Activated CD4-positive, alpha-beta T cell treated with anti-CD3 and anti-CD28 coated beads for 36 hours (primary cell): ENCODE data around the gene FN1. TPM values are rescaled to one million over a fixed set of nuclear protein-coding genes. Genes with fewer than 3 reads are reported as not detected.
A peak's percentile ranks its signal among the peaks of the same experiment; 100 is the strongest.

Experiments
- ATAC-seq: fragments of 200-7000 bp; cut with Tn5 transposase; one replicate; pipeline ENCODE4 v1.10.0; 2021; ENCODE audit warnings: mild to moderate bottlenecking, moderate library complexity
- CTCF ChIA-PET: fragments of 350-600 bp; sonication (Branson Sonifier 250); formaldehyde crosslinking; loops from one replicate; lab custom pipeline; 2021; ENCODE audit warnings: antibody characterized with exemption; lab: Charles Lee
- POLR2A ChIA-PET: fragments of 350-600 bp; sonication (Branson Sonifier 250); formaldehyde crosslinking; loops from one replicate; lab custom pipeline; 2021; ENCODE audit warnings: antibody characterized with exemption, inconsistent platforms; lab: Charles Lee
- DNase-seq: peaks from one replicate; pipeline ENCODE4 v3.0.0-alpha.2; 2020
- H3K27ac Mint-ChIP-seq: one replicate; pipeline ENCODE4 v1.8.0; 2021; ENCODE audit warnings: mixed read lengths
- H3K27me3 Mint-ChIP-seq: one replicate; pipeline ENCODE4 v1.8.0; 2021; ENCODE audit warnings: mixed read lengths
- H3K36me3 Mint-ChIP-seq: one replicate; pipeline ENCODE4 v1.8.0; 2021; ENCODE audit warnings: low read depth, mixed read lengths
- H3K4me1 Mint-ChIP-seq: one replicate; pipeline ENCODE4 v1.8.0; 2021; ENCODE audit warnings: mixed read lengths
- H3K4me3 Mint-ChIP-seq: one replicate; pipeline ENCODE4 v1.8.0; 2021; ENCODE audit warnings: mild to moderate bottlenecking, moderate library complexity, mixed read lengths
- H3K9me3 Mint-ChIP-seq: one replicate; pipeline ENCODE4 v1.8.0; 2021; ENCODE audit warnings: low read depth, mixed read lengths
- intact Hi-C, 2 experiments: fragments of 100-400 bp; cut with DNase I in 1 of 2; cut with micrococcal nuclease in 1 of 2; formaldehyde crosslinking; loops; one replicate each; pipeline versions ENCODE4 v1.14.2 to v1.15.1; 2022 to 2024; cut with DNase I, micrococcal nuclease
- total RNA-seq, 2 experiments: library from RNA; stranded (reverse); gene quantifications; one replicate each; pipeline ENCODE4 v1.2.3, GENCODE V29; 2021

FN1 gene
- total RNA-seq, 2 experiments from 2014 or later, result 0.59 to 0.70 TPM

DNA sequence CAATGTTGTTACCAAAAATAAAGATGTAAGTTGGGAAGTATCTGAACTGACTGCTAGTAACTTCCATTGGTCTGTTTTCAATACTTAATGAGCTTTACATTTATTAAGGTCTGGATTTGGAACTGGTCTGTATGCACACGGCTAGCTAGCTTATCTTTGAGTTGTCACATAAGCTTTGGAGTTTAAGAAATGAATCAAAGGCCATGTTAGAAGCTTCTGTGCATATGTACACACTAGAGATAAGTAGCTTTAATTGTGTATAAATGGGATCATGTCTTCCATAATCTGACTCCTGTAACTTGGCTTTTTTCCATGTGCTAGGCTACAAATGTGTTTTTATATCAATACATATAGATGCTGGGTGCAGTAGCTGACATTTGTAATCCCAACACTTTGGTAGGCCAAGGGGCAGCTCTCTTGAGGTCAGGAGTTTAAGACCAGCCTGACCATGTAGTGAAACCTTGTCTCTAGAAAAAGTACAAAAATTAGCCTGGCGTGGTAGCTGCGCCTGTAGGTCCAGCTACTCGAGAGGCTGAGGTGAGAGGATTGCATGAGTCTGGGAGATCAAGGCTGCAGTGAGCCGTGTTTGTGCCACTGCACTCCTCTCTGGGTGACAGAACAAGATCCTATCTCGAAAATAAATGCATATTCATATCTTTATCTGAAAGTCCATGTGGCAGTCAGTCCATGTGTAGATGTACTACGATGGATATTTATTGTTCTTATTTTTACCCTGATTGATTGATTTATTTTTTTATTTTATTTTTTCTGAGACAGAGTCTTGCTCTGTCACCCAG, 96.8 kb downstream of the FN1 start:
- no peaks in the 10 kb centered on the region for H3K27me3 Mint-ChIP-seq
- no peak overlapping the region for H3K4me3 Mint-ChIP-seq
- ATAC-seq (no peak), DNase-seq (no peak)
- H3K9me3 Mint-ChIP-seq, result no peaks in the 10 kb centered on the region
- H3K4me1 Mint-ChIP-seq, result no peaks in the 10 kb centered on the region
- ChIA-PET POLR2A (no interaction called here), CTCF (interaction anchor here (1.6 kb wide), 1 partner anchor 13 kb away, joined by 4 read pairs; no protein-coding TSS in a partner anchor)
- intact Hi-C loops, result no loop called here
- H3K36me3 Mint-ChIP-seq, result peaks cover 74% of the 10 kb centered on the region
- no peak overlapping the region for H3K27ac Mint-ChIP-seq

DNA sequence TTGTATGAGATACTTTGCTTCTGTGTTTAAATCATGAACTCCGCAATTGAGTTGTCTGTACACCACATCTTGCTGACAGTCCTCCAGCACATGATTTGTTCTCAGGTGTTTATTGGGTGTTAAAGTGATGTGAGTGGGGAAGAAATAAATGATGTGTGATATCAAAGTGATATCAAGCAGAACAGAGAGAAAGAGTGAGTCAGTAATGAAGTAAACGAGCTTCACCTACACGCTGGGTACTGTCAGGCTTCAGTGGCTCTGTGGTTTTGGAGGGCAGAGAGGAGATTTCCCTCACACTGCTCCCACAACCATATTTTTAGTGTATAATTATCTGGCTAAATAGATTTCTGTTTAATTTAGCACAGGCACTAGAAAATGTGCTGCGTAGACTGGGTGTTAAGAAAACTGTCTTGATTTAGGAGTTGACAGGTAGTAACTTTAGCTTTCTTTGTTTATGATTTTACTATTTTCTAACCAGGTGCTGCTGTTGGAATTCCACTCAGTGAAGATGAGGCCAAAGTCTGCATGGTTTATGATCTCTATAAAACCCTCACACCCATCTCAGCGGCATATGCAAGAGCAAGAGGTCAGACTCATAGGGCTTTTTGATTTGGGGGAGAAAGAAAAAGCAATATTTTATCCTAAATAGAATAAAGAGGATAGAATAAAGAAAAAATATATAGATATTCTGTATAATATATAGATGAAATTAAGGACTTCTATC, 102.8 kb downstream of the FN1 start:
- Mint-ChIP-seq H3K4me1 (peaks cover 22% of the 10 kb centered on the region), H3K36me3 (peaks cover 65% of the 10 kb centered on the region), H3K4me3 (no peak overlapping the region), H3K27me3 (no peaks in the 10 kb centered on the region), H3K27ac (no peak overlapping the region), H3K9me3 (no peaks in the 10 kb centered on the region)
- ChIA-PET POLR2A (no interaction called here), CTCF (interaction anchor here (1.2 kb wide), 1 partner anchor 12 kb away, joined by 4 read pairs; no protein-coding TSS in a partner anchor)
- ATAC-seq (no peak), DNase-seq (no peak)
- intact Hi-C loops, result no loop called here

DNA sequence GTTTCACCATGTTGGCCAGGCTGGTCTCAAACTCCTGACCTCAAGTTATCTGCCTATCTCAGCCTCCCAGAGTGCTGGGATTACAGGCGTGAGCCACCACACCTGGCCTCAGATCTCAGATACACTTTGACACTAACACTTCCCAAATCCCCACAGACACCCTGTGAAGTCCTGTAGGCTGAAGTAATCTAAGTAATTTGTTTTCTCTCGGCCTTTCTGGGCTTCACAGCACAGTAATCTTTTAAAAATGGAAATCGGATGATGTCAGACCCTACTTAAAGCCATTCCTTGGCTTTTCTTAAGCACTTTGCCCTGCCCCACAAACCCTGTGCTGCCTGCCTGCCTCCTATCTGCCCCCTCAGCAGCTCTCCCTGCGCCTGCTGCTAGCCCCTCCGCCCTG, 107.8 kb downstream of the FN1 start:
- peaks cover 43% of the 10 kb centered on the region for H3K4me1 Mint-ChIP-seq
- H3K4me3 Mint-ChIP-seq, result no peak overlapping the region
- no peaks in the 10 kb centered on the region for H3K9me3 Mint-ChIP-seq
- ATAC-seq, result no peak
- POLR2A ChIA-PET, result no interaction called here
- CTCF ChIA-PET, result interaction anchor here (0.5 kb wide), 1 partner anchor 925 kb away, joined by 3 read pairs; no protein-coding TSS in a partner anchor
- H3K36me3 Mint-ChIP-seq, result peaks cover 71% of the 10 kb centered on the region
- DNase-seq, result no peak
- H3K27me3 Mint-ChIP-seq, result no peaks in the 10 kb centered on the region
- H3K27ac Mint-ChIP-seq, result no peak overlapping the region
- intact Hi-C loops, result no loop called here

DNA sequence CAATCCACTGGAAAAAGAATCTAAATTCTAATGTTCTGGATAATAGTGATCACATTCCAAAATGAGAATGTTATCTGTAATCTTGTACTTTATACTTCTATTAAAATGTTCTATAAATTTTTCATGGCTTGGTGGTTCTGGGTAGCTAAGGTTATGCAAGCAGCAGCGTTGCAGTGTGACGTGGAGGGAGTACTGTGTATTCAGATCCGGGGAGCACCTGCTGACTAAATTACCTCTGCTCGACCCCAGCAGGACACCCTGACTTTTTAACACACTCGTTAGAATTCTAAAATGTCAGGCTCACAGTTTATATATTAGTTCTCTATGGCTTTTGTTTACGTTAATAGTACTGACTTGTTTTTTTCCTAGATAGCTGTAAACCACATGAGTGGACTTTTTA, 111.1 kb downstream of the FN1 start:
- Mint-ChIP-seq H3K27ac (no peak overlapping the region), H3K27me3 (no peaks in the 10 kb centered on the region)
- POLR2A ChIA-PET, result no interaction called here

DNA sequence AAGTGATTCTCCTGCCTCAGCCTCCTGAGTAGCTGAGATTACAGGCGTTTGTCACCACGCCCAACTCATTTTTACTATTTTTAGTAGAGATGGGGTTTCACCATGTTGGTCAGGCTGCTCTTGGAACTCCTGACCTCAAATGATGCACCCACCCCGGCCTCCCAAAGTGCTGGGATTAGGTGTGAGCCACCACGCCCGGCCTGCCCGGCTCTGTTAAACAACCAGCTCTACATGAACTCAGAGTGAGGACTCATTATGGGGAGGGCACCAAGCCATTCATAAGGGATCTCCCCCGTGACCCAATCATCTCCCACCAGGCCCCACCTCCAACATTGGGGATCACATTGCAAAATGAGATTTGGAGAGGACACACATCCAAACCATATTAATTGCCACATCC, 115.2 kb downstream of the FN1 start:
- H3K9me3 Mint-ChIP-seq, result no peaks in the 10 kb centered on the region
- H3K36me3 Mint-ChIP-seq, result peaks cover 60% of the 10 kb centered on the region
- ChIA-PET CTCF (interaction anchor here (0.9 kb wide), 1 partner anchor 10 kb away, joined by 4 read pairs; no protein-coding TSS in a partner anchor), POLR2A (no interaction called here)
- intact Hi-C loops, result no loop called here
- no peak overlapping the region for H3K4me3 Mint-ChIP-seq
- H3K4me1 Mint-ChIP-seq, result peaks cover 35% of the 10 kb centered on the region
- no peak overlapping the region for H3K27ac Mint-ChIP-seq
- H3K27me3 Mint-ChIP-seq, result no peaks in the 10 kb centered on the region
- ATAC-seq (no peak), DNase-seq (no peak)

More for the DNA sequence above, 111.1 kb downstream of the FN1 start:
- H3K9me3 Mint-ChIP-seq, result no peaks in the 10 kb centered on the region
- H3K36me3 Mint-ChIP-seq, result peaks cover 70% of the 10 kb centered on the region
- ATAC-seq (no peak), DNase-seq (no peak)
- H3K4me1 Mint-ChIP-seq, result peaks cover 37% of the 10 kb centered on the region
- intact Hi-C loops, result no loop called here
- H3K4me3 Mint-ChIP-seq, result no peak overlapping the region
- CTCF ChIA-PET, result interaction anchor here (0.7 to 1.1 kb wide), 2 partner anchors 18 to 109 kb away, joined by 3 to 5 read pairs; no protein-coding TSS in a partner anchor

DNA sequence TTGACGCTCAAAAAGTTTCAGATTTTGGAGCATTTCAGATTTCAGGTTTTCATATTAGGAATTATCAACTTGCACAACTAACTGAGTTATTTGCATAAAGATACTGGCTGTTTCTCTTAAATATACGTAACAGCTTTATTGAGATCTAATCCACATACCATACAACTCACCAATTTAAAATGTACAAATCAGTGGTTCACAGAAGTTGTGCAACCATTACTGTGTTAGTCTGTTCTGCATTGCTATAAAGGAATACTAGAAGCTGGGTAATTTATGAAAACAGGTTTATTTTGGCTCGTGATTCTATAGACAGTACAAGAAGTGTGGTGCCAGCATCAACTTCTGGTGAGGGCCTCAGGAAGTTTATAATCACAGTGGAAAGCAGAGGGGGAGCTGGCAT, 115.8 kb downstream of the FN1 start:
- no peak overlapping the region for H3K27ac Mint-ChIP-seq

DNA sequence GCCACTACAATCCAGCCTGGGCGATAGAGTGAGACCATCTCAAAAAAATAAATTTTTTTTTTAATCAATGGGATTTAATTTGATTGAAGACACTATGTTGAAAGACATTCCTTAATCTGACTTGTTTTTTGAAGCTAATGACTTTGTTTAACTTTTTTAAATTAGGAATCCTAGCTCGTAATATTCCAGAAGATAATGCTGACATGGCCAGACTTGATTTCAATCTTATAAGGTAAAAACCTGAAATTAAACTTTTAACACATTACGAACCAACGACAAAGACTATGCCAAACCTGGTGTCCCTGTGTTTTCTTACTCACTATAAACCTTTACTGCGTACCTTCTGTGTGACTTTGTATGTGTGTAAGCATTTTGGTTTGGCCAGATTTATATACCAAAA, 116.4 kb downstream of the FN1 start:
- H3K27ac Mint-ChIP-seq, result no peak overlapping the region
- POLR2A ChIA-PET, result no interaction called here
- H3K4me3 Mint-ChIP-seq, result no peak overlapping the region
- ATAC-seq (no peak), DNase-seq (no peak)
- H3K27me3 Mint-ChIP-seq, result no peaks in the 10 kb centered on the region
- CTCF ChIA-PET, result interaction anchor here (0.7 kb wide), 1 partner anchor 50 kb away, joined by 3 read pairs; no protein-coding TSS in a partner anchor
- H3K36me3 Mint-ChIP-seq, result peaks cover 64% of the 10 kb centered on the region
- no peaks in the 10 kb centered on the region for H3K9me3 Mint-ChIP-seq
- H3K4me1 Mint-ChIP-seq, result peaks cover 39% of the 10 kb centered on the region
- intact Hi-C loops, result no loop called here

More for the DNA sequence above, 115.8 kb downstream of the FN1 start:
- ATAC-seq (no peak), DNase-seq (no peak)
- no peaks in the 10 kb centered on the region for H3K27me3 Mint-ChIP-seq
- CTCF ChIA-PET, result interaction anchor here (0.7 kb wide), 1 partner anchor 50 kb away, joined by 3 read pairs; no protein-coding TSS in a partner anchor
- intact Hi-C loops, result no loop called here
- H3K4me3 Mint-ChIP-seq, result no peak overlapping the region
- H3K9me3 Mint-ChIP-seq, result no peaks in the 10 kb centered on the region
- POLR2A ChIA-PET, result no interaction called here
- peaks cover 35% of the 10 kb centered on the region for H3K4me1 Mint-ChIP-seq
- peaks cover 62% of the 10 kb centered on the region for H3K36me3 Mint-ChIP-seq

DNA sequence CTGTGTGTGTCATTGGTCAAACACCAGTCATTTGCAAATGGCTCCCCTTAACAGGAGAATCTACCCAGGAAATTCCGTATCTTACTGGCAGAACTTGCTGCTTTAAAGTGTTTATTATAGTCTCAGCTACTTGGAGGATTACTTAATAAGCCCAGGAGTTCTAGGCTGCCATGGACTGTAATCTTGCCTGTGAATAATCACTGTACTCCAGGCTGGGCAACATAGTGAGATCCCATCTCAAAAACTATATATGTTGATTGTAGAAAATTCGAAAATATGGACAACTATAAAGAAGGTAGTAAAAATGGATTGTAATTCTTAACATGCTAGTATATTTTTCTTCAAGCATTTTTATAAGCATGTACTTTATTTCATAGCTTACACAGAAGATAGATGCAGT, 119.5 kb downstream of the FN1 start:
- ATAC-seq (no peak), DNase-seq (no peak)
- Mint-ChIP-seq H3K4me3 (no peak overlapping the region), H3K4me1 (peaks cover 42% of the 10 kb centered on the region), H3K36me3 (peaks cover 66% of the 10 kb centered on the region), H3K9me3 (no peaks in the 10 kb centered on the region), H3K27ac (peak overlapping the region; percentile 63), H3K27me3 (no peaks in the 10 kb centered on the region)
- intact Hi-C loops, result no loop called here
- ChIA-PET POLR2A (interaction anchor here (0.6 kb wide), 1 partner anchor 506 kb away, joined by 4 read pairs; no protein-coding TSS in a partner anchor), CTCF (interaction anchor here (0.7 kb wide), 1 partner anchor 9 kb away, joined by 3 read pairs; no protein-coding TSS in a partner anchor)

DNA sequence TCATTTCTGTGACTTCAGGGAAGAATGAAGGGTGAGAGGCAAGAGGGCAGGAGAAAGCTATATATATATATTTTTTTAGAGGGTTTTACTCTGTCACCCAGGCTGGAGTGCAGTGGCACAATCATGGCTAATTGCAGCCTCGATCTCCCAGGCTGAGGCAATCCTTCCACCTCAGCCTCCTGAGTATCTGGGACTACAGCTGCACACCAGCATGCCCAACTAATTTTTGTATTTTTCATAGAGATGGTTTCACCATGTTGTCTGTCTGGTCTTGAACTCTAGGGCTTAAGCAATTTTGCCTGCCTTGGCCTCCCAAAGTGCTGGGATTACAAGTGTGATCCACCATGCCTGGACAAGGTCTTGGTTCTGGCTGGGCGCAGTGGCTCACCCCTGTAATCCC, 120.6 kb downstream of the FN1 start:
- Mint-ChIP-seq H3K4me1 (peaks cover 38% of the 10 kb centered on the region), H3K27ac (no peak overlapping the region), H3K9me3 (no peaks in the 10 kb centered on the region), H3K27me3 (no peaks in the 10 kb centered on the region), H3K36me3 (peaks cover 57% of the 10 kb centered on the region), H3K4me3 (no peak overlapping the region)
- intact Hi-C loops, result no loop called here
- ChIA-PET CTCF (interaction anchor here (0.7 kb wide), 1 partner anchor 8 kb away, joined by 3 read pairs; no protein-coding TSS in a partner anchor), POLR2A (interaction anchor here (0.5 kb wide), 1 partner anchor 45 kb away, joined by 10 read pairs; no protein-coding TSS in a partner anchor)
- no peak for ATAC-seq
- no peak for DNase-seq

DNA sequence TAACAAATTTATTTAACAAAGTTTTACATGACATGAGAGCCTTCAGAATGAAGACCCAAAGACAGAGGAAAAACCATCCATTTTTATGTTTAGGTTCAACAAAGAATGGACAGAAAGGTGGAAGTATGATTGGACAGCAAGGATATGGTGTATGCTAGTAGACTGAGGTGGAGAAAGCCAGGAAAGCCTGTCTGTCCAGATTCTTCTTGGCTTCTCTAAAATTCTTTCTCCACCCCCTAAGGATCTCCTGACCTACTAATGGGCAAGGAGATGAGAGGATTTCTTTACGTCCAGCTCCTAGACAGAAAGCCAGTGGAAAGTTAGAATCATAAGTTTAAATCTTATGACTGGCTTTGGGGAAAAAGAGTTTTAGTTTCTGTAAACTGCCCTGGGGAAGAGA, 121.0 kb downstream of the FN1 start:
- ChIA-PET POLR2A (interaction anchor here (0.5 kb wide), 1 partner anchor 45 kb away, joined by 10 read pairs; no protein-coding TSS in a partner anchor), CTCF (no interaction called here)
- no peaks in the 10 kb centered on the region for H3K9me3 Mint-ChIP-seq
- H3K36me3 Mint-ChIP-seq, result peaks cover 53% of the 10 kb centered on the region
- peak overlapping the region; percentile 48 for H3K27ac Mint-ChIP-seq
- H3K4me1 Mint-ChIP-seq, result peaks cover 38% of the 10 kb centered on the region
- peak overlapping the region; percentile 3 for H3K4me3 Mint-ChIP-seq
- DNase-seq, result no peak
- H3K27me3 Mint-ChIP-seq, result no peaks in the 10 kb centered on the region
- intact Hi-C loops, result loop anchor here (5.0 kb wide), 4 partner anchors 122 to 1097 kb away; partner anchors contain the start of genes FN1 (in 1 of the 2) and SMARCAL1 (in 1 of the 2)
- ATAC-seq, result no peak

DNA sequence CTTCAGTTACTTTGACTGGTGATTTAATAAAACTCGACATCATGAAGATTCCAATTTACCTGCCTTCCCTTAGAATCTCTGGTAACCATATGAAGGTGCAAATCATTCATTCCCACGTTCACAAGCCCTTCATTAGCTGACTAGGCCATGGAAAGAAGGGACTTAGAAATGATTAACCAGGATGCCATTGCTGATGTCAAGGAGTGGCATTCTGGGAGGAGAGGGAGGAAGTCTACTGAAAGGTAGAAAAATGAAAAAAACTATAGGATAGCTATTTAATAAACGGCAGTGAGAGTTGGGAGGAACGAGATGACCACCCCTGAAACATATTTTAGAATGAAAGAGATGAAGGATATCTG, 122.6 kb downstream of the FN1 start:
- Mint-ChIP-seq H3K27ac (peak overlapping the region; percentile 96), H3K36me3 (peaks cover 43% of the 10 kb centered on the region), H3K4me3 (peak overlapping the region; percentile 97), H3K4me1 (peaks cover 37% of the 10 kb centered on the region), H3K9me3 (no peaks in the 10 kb centered on the region), H3K27me3 (no peaks in the 10 kb centered on the region)
- CTCF ChIA-PET, result no interaction called here
- no peak for ATAC-seq
- no peak for DNase-seq
- POLR2A ChIA-PET, result interaction anchor here (1.4 kb wide), 1 partner anchor 672 kb away, joined by 5 read pairs; no protein-coding TSS in a partner anchor
- intact Hi-C loops, result loop anchor here (5.0 kb wide), 4 partner anchors 124 to 1099 kb away; partner anchors contain the start of genes FN1 (in 1 of the 2) and SMARCAL1 (in 1 of the 2)
